GM12873 (cell line): Measurements from ENCODE around the gene DISC1.

Experiments
- CTCF ChIP-seq: IDR thresholded peaks from 2 replicates; pipeline ENCODE4 v1.5.1; 2012; ENCODE audit warnings: low read depth, mild to moderate bottlenecking, moderate library complexity, low read length, control low read depth; ENCODE audit not compliant: insufficient read depth; ENCODE audit errors: missing control alignments

DISC1 gene

GRCh38 chr1:231918239-231919015 lies 291.8 kb downstream of the DISC1 start:
- no peak for TF ChIP-seq CTCF

DNA sequence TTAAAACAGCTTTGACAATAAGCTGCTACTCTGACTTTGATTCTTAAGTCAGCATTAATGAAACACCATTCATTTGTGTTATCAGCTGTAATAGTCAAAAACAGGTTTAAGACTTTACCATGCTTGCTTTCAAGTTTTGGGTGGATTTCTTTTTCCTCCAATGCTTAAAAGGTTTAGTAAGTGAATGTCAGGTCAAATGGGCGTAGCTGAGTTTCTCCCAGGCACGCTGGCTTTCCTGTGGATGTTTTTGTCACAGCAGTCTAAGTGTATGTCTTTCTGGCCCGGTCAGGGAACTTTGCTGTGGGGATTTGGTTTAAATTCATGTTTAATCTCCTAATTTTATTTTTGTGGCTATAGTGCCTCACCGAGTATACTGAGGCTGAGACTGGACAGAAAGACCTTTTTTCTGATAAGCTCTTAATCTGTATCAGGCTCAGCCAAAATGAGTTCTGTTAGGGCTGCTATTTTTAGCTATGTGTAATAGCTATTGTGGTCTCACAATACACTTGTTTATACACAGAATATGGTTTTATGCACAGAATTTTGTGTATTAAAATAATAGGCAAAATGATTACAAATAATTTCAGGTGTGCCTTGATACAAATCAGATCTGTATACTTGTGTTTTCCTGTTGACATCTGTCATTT lies 292.8 kb downstream of the DISC1 start:
- no peak for TF ChIP-seq CTCF

- no peak for TF ChIP-seq CTCF
Observed at GRCh38 chr1:231919886-231920285, 293.3 kb downstream of the DISC1 start.

GRCh38 chr1:231921646-231922345 lies 295.2 kb downstream of the DISC1 start:
- no peak for TF ChIP-seq CTCF

GRCh38 chr1:231923491-231924041 lies 297.0 kb downstream of the DISC1 start:
- no peak for TF ChIP-seq CTCF

- no peak for TF ChIP-seq CTCF
Observed at GRCh38 chr1:231924180-231924579, 297.6 kb downstream of the DISC1 start.

- TF ChIP-seq CTCF, result no peak
Observed at GRCh38 chr1:231925864-231926263, 299.3 kb downstream of the DISC1 start.
